HG02970 (cell line): ENCODE data around the gene PTPN6.
"Not testable (repeated sequence)": the region's sequence is repeated elsewhere in the genome, so short reads cannot be mapped to it uniquely, and the experiment has no call there.

ENCODE experiments used
- ATAC-seq: cut with Tn5 transposase; IDR thresholded peaks from one replicate; pipeline ENCODE4 v1.9.1; 2021; ENCODE audit warnings: mild to moderate bottlenecking, moderate library complexity, moderate number of reproducible peaks; ENCODE audit not compliant: unreplicated experiment, low FRiP score

The PTPN6 gene

DNA sequence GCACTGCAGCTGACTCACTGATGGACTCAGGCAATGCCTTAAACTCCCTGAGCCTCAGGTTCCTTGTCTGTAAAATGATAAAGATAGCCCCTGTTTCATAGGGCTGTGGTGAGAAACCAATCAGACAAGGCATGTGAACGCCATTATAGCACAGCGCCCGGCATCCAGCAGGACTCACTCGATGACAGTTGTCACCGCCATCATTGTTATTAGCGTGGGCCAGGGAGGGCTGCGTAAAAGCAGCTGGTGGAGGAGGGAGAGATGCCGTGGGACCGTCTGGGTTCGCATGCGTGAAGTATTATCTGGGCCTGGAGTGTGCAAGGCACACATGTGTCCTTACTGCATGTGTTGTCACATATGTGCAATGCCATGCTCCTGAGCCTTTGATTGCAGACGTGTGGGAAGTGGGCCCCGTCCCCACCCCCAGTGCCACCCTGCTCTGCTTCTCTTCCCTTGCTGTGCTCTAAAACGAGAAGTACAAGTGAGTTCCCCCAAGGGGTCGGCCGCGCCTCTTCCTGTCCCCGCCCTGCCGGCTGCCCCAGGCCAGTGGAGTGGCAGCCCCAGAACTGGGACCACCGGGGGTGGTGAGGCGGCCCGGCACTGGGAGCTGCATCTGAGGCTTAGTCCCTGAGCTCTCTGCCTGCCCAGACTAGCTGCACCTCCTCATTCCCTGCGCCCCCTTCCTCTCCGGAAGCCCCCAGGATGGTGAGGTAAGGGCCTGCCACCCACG, at the start of gene PTPN6:
TSS of gene PTPN6 (plus strand) at position 546 of the 730 bp plus-strand sequence. CDS start at position 703, 157 bp downstream.
- no peak for ATAC-seq

DNA sequence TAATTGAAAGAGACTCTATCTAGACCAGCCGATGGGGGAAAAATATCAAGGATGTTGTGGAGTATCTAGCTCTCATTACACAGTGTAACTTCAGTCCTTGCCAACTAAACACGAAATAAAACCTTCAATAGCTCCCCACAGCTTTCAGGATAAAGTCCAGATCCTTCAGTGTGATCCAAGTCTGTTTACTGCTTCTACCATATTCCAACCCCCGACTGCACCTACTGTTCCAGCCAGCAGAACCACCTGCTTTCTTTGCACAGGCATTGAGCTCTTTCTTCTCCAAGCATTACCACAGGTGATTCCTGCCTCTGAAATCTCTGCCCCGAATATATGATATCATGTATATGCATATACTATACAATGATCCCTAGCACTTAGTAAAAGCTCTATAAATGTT, 48.7 kb upstream of the PTPN6 start:
- no peak for ATAC-seq

- no peak for ATAC-seq
These were observed 47.4 kb upstream of the PTPN6 start for GRCh38 chr12:6903722-6904121.

DNA sequence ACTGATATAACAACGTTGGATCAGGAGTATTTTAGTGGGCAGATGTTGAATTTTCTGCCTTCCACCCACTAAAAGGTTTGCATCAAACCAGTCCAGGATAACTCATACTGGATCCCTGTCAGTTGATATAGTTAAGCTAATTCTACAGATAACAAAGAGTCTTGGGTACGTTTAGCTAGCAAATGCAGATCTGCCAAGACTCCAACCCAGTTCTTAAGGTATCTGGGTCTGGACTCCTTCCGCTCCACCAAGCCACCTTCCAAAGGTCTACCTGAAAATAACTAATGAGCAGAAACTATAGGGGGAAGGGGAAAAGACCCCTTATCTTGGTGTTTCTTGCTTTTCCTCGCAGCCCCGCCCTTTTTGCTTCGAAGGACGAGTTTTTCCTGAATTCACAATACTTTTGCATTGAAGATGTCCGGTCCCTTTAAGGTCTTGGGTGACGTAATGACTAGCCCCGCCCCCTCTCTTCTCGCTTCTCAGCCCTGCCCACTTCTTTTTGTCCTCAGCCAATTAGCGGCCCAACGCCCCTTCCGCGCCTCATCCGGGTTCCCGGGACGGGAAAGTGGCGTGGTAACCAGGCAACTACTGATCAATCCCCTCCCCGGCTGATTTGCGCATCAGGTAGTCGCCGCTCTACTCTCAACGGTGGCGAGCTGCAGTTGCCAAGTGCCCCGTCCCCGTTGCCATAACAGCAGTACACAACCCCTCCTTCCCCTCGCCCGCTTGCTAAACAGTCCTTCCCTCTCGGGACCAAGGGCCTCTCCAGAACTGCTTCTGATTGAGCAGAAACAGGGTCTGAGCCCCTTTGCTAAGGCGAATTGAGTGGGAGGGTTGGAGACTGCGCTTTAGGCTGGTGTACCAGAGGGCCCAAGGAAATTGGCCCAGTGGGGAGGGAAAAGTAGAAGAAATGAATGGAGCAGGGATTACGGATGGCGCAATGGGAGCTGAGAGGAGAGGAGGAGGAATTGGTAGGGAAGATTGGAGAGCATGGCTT, 46.6 kb upstream of the PTPN6 start, which contains the start of gene LRRC23:
TSS of gene LRRC23 (plus strand) at position 543 of the 997 bp plus-strand sequence. CDS start 812 bp downstream, outside the sequence.
- ATAC-seq: peak; percentile 93

DNA sequence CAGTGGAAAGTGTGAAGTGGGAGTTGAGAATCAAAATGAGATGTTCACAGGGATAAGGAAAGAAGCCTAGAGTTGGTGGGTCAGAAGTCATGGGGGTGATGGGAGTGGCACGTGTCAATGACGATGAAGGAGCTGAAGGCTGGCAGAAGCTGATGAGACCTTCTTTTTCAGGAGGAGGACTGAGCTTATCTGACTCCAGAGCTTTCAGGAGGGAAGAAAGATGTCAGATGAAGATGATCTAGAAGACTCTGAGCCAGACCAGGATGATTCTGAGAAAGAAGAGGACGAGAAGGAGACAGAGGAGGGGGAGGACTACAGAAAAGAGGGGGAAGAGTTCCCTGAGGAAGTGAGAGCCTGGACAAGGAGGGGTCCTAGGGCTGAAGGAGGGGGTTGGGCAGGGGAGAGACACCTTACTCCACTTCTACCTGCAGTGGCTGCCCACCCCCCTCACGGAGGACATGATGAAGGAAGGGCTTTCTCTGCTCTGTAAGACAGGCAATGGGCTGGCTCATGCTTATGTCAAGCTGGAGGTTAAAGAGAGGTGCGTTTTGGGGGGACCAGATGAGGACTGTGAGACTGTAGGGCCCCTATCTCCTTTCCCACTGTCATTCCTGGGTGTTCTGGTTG, 45.6 kb upstream of the PTPN6 start:
- no peak for ATAC-seq

- ATAC-seq: not testable (repeated sequence)
These were observed 43.0 kb upstream of the PTPN6 start for GRCh38 chr12:6908141-6908540.

DNA sequence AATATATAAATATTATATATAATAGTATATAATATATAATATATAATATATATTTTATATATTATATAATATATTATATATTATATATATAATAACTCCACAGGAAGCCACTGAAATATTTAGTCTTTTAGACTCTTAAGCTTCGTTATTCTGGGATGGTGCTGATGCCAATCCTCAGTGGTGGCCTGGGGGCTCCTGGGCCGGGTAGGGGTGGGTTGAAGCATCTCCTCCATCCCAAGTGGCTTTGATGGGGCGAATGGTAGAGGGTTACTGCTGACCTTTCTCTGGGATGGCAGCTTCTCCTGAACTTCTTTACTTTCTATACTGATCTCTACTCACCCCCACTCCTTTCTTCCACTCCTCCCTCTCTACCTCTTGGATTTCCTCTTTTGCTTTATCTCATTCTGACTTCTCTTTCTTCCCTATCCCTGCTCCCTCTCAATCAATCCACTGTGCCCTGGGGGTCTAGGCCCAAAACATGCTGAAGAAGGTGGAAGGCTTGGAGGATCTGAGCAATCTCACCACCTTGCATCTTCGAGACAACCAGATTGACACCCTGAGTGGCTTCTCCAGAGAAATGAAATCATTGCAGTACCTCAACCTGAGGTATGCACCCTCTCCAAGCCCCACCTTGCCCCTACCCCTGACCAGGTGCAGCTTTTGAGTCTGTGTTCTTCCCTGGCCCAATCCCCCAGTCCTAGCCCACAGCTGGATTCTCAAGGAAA, 41.6 kb upstream of the PTPN6 start:
- ATAC-seq: no peak

- ATAC-seq: no peak
These were observed 38.8 kb upstream of the PTPN6 start for GRCh38 chr12:6912164-6912935.

DNA sequence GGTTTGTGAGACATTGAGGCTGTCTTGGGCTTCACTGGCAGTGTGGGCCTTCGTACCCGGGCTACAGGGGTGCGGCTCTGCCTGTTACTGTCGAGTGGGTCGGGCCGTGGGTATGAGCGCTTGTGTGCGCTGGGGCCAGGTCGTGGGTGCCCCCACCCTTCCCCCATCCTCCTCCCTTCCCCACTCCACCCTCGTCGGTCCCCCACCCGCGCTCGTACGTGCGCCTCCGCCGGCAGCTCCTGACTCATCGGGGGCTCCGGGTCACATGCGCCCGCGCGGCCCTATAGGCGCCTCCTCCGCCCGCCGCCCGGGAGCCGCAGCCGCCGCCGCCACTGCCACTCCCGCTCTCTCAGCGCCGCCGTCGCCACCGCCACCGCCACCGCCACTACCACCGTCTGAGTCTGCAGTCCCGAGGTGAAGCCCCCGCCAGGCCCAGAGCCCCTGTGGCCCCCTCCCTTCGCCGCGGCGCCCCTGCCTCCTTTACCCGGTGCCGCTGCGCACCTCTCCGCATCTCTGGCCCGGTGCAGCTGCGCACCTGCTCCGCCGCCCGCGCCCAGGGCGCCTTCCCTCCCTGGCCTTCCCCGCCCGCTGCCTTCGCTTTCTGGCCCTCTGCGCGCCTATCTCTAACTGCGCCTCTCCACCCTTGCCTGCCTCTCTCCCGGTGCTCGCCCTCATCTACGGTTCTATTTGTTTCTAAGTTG, 36.8 kb upstream of the PTPN6 start, which contains the start of gene ENO2:
TSS of gene ENO2 (plus strand) at position 335 of the 701 bp plus-strand sequence. CDS start 1,253 bp downstream, outside the sequence.
- no peak for ATAC-seq

DNA sequence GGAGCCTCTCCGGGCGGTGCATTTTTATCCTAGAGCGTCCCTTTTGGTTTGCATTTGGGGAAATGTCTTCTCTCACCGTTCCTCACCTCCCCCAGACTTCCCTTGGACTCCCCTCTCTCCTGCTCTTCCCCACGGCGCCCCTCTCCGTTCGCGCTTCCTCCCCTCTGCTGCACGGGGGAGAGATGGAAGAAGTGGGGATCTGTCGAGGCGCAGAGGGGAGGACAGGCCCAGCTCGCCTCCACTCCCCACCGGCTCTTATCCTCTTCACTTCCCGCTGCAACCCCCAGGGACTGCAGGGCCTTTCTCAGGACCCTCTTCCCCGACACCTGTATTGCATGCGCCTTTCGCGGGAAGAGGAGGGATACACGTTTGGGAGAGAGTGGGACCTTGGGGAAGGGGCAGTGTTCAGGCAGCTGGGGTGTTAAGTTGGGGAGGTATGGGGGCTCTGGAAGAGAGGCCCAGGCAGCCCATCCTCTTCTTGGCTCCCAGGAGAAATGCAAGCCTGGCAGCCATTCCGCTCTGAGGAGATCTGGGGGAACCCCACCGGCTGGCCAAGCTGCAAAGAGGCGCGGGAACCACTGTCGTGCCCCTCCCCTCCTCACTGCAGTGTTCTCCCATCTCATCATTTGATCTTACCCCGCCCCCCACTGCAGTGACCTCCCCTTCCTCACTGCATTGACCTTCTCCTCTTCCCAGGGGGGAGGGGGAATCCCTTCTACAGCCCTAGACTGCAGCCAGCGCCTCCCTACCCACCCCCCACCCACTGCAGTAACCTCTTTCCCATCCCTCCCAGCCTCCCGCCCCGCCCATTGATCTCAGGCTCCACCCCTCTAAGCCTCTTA, 36.0 kb upstream of the PTPN6 start:
- no peak for ATAC-seq

- no peak for ATAC-seq
These were observed 35.3 kb upstream of the PTPN6 start for GRCh38 chr12:6915789-6916285.

GRCh38 chr12:6916426-6917200, 34.5 kb upstream of the PTPN6 start:
- no peak for ATAC-seq

- no peak for ATAC-seq
These were observed 33.5 kb upstream of the PTPN6 start for GRCh38 chr12:6917491-6918231.

DNA sequence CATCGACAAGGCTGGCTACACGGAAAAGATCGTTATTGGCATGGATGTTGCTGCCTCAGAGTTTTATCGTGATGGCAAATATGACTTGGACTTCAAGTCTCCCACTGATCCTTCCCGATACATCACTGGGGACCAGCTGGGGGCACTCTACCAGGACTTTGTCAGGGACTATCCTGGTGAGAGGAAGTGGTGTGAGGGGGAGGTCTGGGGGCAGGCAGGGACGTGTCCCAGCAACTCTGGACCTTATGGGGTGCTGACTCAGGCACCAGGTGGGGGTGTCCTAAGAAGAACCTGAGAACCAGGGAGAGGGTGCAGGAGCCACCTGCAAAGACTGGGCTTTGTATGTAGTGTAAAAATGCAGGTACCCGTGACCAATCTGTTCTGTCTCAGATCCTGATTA, 31.6 kb upstream of the PTPN6 start:
- ATAC-seq: no peak

- ATAC-seq: no peak
These were observed 29.6 kb upstream of the PTPN6 start for GRCh38 chr12:6921539-6921938.
